HCT116 (cell line): ENCODE measurements around the gene POLDIP2. TPM values are rescaled to one million over a fixed set of nuclear protein-coding genes. Genes with fewer than 3 reads are reported as not detected.

ENCODE experiments used
- ATAC-seq: fragments of 200-7000 bp; cut with Tn5 transposase; 2 replicates; pipeline ENCODE4 v1.9.1; 2020; ENCODE audit warnings: mild to moderate bottlenecking, moderate library complexity
- BruUV-seq: library from RNA; stranded (reverse); fragments of 400-500 nt; replicated peaks from 2 replicates; lab custom pipeline; 2021; lab: Mats Ljungman, UMichigan
- CTCF ChIA-PET: fragments of 300-600 bp; sonication (Branson Sonifier 250); formaldehyde crosslinking; loops from one replicate; lab custom pipeline; 2021; ENCODE audit warnings: antibody characterized with exemption; lab: Charles Lee
- POLR2A ChIA-PET: fragments of 300-600, 350-600 bp; sonication (Branson Sonifier 250); formaldehyde crosslinking; loops from one replicate; lab custom pipeline; 2021; ENCODE audit warnings: antibody characterized with exemption; lab: Charles Lee
- RAD21 ChIA-PET, 2 experiments: fragments of 300-600 bp; sonication (Branson Sonifier 250); formaldehyde crosslinking; loops; one replicate each; lab custom pipeline; 2023; ENCODE audit warnings: low total read pairs in 2 of 2; ENCODE audit not compliant: uncharacterized antibody in 2 of 2, unreplicated experiment in 2 of 2, low non-redundant PET in 1 of 2; lab: Charles Lee
- DNase-seq: peaks from one replicate; pipeline ENCODE4 v3.0.0-alpha.2; 2010; ENCODE audit warnings: low read depth, low spot score
- H2AFZ ChIP-seq: fragments of 200-600 bp; shearing (Covaris generic), sonication (generic); 2 replicates; pipeline ENCODE4 v1.6.1; 2017; ENCODE audit warnings: low read depth, mixed run types, mixed read lengths, antibody characterized with exemption, low read length; ENCODE audit not compliant: poor library complexity, severe bottlenecking
- H3K27ac ChIP-seq: 2 replicates; pipeline ENCODE4 v1.5.1; 2012; ENCODE audit warnings: low read depth, low read length
- H3K27me3 ChIP-seq: fragments of 200-600 bp; sonication (generic); 2 replicates; pipeline ENCODE4 v1.6.1; 2016; ENCODE audit warnings: mixed run types, low read length, mixed read lengths; ENCODE audit not compliant: insufficient read depth
- H3K36me3 ChIP-seq, 2 experiments: fragments of 200-500 bp in 1 of 2; fragments of 200-600 bp in 1 of 2; sonication (Bioruptor generic) in 1 of 2; sonication (generic) in 1 of 2; 2 replicates each; pipeline versions ENCODE4 v1.5.1 to v1.6.1; 2014 to 2016; ENCODE audit warnings: low read length in 2 of 2, inconsistent platforms in 1 of 2, mixed read lengths in 1 of 2, mixed run types in 1 of 2; ENCODE audit not compliant: insufficient read depth in 2 of 2, control insufficient read depth in 1 of 2
- H3K4me1 ChIP-seq, 2 experiments: fragments of 200-600 bp in 1 of 2; sonication (generic) in 1 of 2; 2 replicates each; pipeline versions ENCODE4 v1.5.1 to v1.6.1; 2012 to 2017; ENCODE audit warnings: low read length in 2 of 2, inconsistent platforms in 1 of 2, mild to moderate bottlenecking in 1 of 2, mixed read lengths in 1 of 2, mixed run types in 1 of 2, moderate library complexity in 1 of 2; ENCODE audit not compliant: insufficient read depth in 2 of 2, control insufficient read depth in 1 of 2
- H3K4me2 ChIP-seq: fragments of 200-600 bp; sonication (generic); 2 replicates; pipeline ENCODE4 v1.6.1; 2017; ENCODE audit warnings: mixed run types, low read length, mixed read lengths
- H3K4me3 ChIP-seq, 2 experiments: fragments of 200-600 bp in 1 of 2; sonication (generic) in 1 of 2; replicated peaks in 1 of 2; 2 replicates each; pipeline ENCODE4 v1.5.1; 2011 to 2016; ENCODE audit warnings: low read length in 2 of 2, control low read depth in 1 of 2, low read depth in 1 of 2, mild to moderate bottlenecking in 1 of 2, mixed read lengths in 1 of 2, mixed run types in 1 of 2
- H3K79me2 ChIP-seq: fragments of 200-600 bp; sonication (generic); 2 replicates; pipeline ENCODE4 v1.6.1; 2017; ENCODE audit warnings: mild to moderate bottlenecking, mixed run types, low read length, moderate library complexity, mixed read lengths; ENCODE audit not compliant: insufficient read depth
- H3K9ac ChIP-seq: fragments of 200-600 bp; sonication (generic); 2 replicates; pipeline ENCODE4 v1.6.1; 2016; ENCODE audit warnings: low read length, mixed read lengths
- H3K9me2 ChIP-seq: fragments of 200-600 bp; sonication (generic), shearing (Covaris generic); 2 replicates; pipeline ENCODE4 v1.6.1; 2017; ENCODE audit warnings: mixed run types, mild to moderate bottlenecking, moderate library complexity; ENCODE audit not compliant: insufficient read depth
- H3K9me3 ChIP-seq, 2 experiments: fragments of 200-500 bp in 1 of 2; fragments of 200-600 bp in 1 of 2; sonication (Bioruptor generic) in 1 of 2; sonication (generic) in 1 of 2; 2 replicates each; pipeline ENCODE4 v1.6.1; 2014 to 2017; ENCODE audit warnings: low read length in 2 of 2, mixed read lengths in 2 of 2, inconsistent platforms in 1 of 2, low read depth in 1 of 2, mild to moderate bottlenecking in 1 of 2, mixed run types in 1 of 2, moderate library complexity in 1 of 2; ENCODE audit not compliant: control insufficient read depth in 1 of 2, insufficient read depth in 1 of 2
- H4K20me1 ChIP-seq: fragments of 200-600 bp; sonication (generic), shearing (Covaris generic); 2 replicates; pipeline ENCODE4 v1.6.1; 2017; ENCODE audit warnings: mixed run types, mild to moderate bottlenecking, moderate library complexity; ENCODE audit not compliant: insufficient read depth
- ATF3 ChIP-seq: IDR thresholded peaks from 2 replicates; pipeline ENCODE4 v1.6.1; 2012
- CBX3 ChIP-seq: IDR thresholded peaks from 2 replicates; pipeline ENCODE4 v1.6.1; 2012; ENCODE audit warnings: low read depth
- CEBPB ChIP-seq: IDR thresholded peaks from 2 replicates; pipeline ENCODE4 v1.6.1; 2012; ENCODE audit warnings: low read depth
- EGR1 ChIP-seq: IDR thresholded peaks from 2 replicates; pipeline ENCODE4 v1.6.1; 2012; ENCODE audit warnings: low read depth
- ELF1 ChIP-seq: IDR thresholded peaks from 2 replicates; pipeline ENCODE4 v1.6.1; 2012; ENCODE audit warnings: low read depth, borderline replicate concordance
- EZH2 ChIP-seq: fragments of 200-600 bp; sonication (generic); IDR thresholded peaks from 2 replicates; pipeline ENCODE4 v1.6.1; 2017; ENCODE audit warnings: antibody characterized with exemption, mixed run types
- EZH2phosphoT487 ChIP-seq: fragments of 200-600 bp; IDR thresholded peaks from 2 replicates; pipeline ENCODE4 v1.6.1; 2018; ENCODE audit warnings: antibody characterized with exemption, borderline replicate concordance
- FOSL1 ChIP-seq: IDR thresholded peaks from 2 replicates; pipeline ENCODE4 v1.6.1; 2012; ENCODE audit warnings: low read depth
- JUND ChIP-seq: IDR thresholded peaks from 2 replicates; pipeline ENCODE4 v1.6.1; 2012
- POLR2A ChIP-seq: IDR thresholded peaks from 2 replicates; pipeline ENCODE4 v1.7.0; 2011; ENCODE audit warnings: borderline replicate concordance; ENCODE audit not compliant: insufficient read depth, insufficient read length; ENCODE audit errors: extremely low read depth
- POLR2AphosphoS5 ChIP-seq: IDR thresholded peaks from 2 replicates; pipeline ENCODE4 v1.6.1; 2011; ENCODE audit warnings: mild to moderate bottlenecking, low read depth, low read length, moderate library complexity
- SIN3A ChIP-seq: IDR thresholded peaks from 2 replicates; pipeline ENCODE4 v1.6.1; 2012; ENCODE audit warnings: low read depth
- TCF7L2 ChIP-seq: IDR thresholded peaks from 2 replicates; pipeline ENCODE4 v1.7.0; 2011; ENCODE audit warnings: borderline replicate concordance, inconsistent platforms; ENCODE audit not compliant: insufficient read depth, insufficient read length; ENCODE audit errors: extremely low read depth
- ZFX ChIP-seq: fragments of 450-650 bp; IDR thresholded peaks from 2 replicates; pipeline ENCODE4 v1.6.1; 2017
- intact Hi-C: fragments of 100-400 bp; cut with micrococcal nuclease; formaldehyde crosslinking; loops from 2 replicates; pipeline ENCODE4 v1.10.0; 2022
- total RNA-seq: library from RNA; stranded (reverse); gene quantifications from one replicate; pipeline ENCODE4 v1.2.1, GENCODE V29; 2021; ENCODE audit not compliant: unreplicated experiment
- TF ChIP-seq, protein P1 (sequence below): IDR thresholded peaks from 2 replicates; pipeline ENCODE4 v1.6.1; 2012
- TF ChIP-seq, protein P2 (sequence below): IDR thresholded peaks from 2 replicates; pipeline ENCODE4 v1.6.1; 2012; ENCODE audit warnings: low read depth
- TF ChIP-seq, protein P3 (sequence below): IDR thresholded peaks from 2 replicates; pipeline ENCODE4 v1.6.1; 2011; ENCODE audit warnings: mild to moderate bottlenecking, low read length, moderate library complexity; ENCODE audit not compliant: insufficient replicate concordance; ENCODE audit errors: extremely low read depth
- TF ChIP-seq, protein P4 (sequence below), 3 experiments: fragments of 200-600 bp in 1 of 3; sonication (generic) in 1 of 3; IDR thresholded peaks in 2 of 3; conservative IDR thresholded peaks in 1 of 3; 2 replicates each; pipeline ENCODE4 v1.5.1; 2012 to 2017; ENCODE audit warnings: low read depth in 2 of 3, low read length in 2 of 3, antibody characterized with exemption in 1 of 3, borderline replicate concordance in 1 of 3, control low read depth in 1 of 3, mild to moderate bottlenecking in 1 of 3, mixed read lengths in 1 of 3, mixed run types in 1 of 3, moderate library complexity in 1 of 3; ENCODE audit not compliant: insufficient read depth in 1 of 3

Gene POLDIP2
- total RNA-seq, 1 experiment from 2014 or later: 78.0 TPM

- DNase-seq: no peak
- Histone ChIP-seq H3K4me1 (peaks cover 11 to 28% of the 10 kb centered on the region in 2 experiments), H3K79me2 (peaks cover 32% of the 10 kb centered on the region), H3K4me3 (no peak overlapping the region), H4K20me1 (no peaks in the 10 kb centered on the region), H3K27me3 (no peaks in the 10 kb centered on the region), H3K27ac (no peak overlapping the region), H3K9me3 (no peaks in the 10 kb centered on the region), H3K4me2 (no peak overlapping the region), H3K9ac (no peak overlapping the region), H3K9me2 (no peaks in the 10 kb centered on the region), H3K36me3 (peaks cover 25 to 27% of the 10 kb centered on the region in 2 experiments; a peak in 3 of 4 replicates), H2AFZ (no peak overlapping the region)
- no TSS peak for BruUV-seq
- intact Hi-C loops: no loop called here
- no peak for TF ChIP-seq ZFX
- no peak for TF ChIP-seq EGR1
- no peak for TF ChIP-seq ATF3
- TF ChIP-seq ELF1: no peak
- TF ChIP-seq, protein P1, sequence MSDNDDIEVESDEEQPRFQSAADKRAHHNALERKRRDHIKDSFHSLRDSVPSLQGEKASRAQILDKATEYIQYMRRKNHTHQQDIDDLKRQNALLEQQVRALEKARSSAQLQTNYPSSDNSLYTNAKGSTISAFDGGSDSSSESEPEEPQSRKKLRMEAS: no peak
- TF ChIP-seq, protein P2, sequence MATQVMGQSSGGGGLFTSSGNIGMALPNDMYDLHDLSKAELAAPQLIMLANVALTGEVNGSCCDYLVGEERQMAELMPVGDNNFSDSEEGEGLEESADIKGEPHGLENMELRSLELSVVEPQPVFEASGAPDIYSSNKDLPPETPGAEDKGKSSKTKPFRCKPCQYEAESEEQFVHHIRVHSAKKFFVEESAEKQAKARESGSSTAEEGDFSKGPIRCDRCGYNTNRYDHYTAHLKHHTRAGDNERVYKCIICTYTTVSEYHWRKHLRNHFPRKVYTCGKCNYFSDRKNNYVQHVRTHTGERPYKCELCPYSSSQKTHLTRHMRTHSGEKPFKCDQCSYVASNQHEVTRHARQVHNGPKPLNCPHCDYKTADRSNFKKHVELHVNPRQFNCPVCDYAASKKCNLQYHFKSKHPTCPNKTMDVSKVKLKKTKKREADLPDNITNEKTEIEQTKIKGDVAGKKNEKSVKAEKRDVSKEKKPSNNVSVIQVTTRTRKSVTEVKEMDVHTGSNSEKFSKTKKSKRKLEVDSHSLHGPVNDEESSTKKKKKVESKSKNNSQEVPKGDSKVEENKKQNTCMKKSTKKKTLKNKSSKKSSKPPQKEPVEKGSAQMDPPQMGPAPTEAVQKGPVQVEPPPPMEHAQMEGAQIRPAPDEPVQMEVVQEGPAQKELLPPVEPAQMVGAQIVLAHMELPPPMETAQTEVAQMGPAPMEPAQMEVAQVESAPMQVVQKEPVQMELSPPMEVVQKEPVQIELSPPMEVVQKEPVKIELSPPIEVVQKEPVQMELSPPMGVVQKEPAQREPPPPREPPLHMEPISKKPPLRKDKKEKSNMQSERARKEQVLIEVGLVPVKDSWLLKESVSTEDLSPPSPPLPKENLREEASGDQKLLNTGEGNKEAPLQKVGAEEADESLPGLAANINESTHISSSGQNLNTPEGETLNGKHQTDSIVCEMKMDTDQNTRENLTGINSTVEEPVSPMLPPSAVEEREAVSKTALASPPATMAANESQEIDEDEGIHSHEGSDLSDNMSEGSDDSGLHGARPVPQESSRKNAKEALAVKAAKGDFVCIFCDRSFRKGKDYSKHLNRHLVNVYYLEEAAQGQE: no peak
- TF ChIP-seq, protein P3, sequence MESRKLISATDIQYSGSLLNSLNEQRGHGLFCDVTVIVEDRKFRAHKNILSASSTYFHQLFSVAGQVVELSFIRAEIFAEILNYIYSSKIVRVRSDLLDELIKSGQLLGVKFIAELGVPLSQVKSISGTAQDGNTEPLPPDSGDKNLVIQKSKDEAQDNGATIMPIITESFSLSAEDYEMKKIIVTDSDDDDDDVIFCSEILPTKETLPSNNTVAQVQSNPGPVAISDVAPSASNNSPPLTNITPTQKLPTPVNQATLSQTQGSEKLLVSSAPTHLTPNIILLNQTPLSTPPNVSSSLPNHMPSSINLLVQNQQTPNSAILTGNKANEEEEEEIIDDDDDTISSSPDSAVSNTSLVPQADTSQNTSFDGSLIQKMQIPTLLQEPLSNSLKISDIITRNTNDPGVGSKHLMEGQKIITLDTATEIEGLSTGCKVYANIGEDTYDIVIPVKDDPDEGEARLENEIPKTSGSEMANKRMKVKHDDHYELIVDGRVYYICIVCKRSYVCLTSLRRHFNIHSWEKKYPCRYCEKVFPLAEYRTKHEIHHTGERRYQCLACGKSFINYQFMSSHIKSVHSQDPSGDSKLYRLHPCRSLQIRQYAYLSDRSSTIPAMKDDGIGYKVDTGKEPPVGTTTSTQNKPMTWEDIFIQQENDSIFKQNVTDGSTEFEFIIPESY: no peak
- no peak for TF ChIP-seq TCF7L2
- TF ChIP-seq EZH2: no peak
- no peak for TF ChIP-seq SIN3A
- TF ChIP-seq FOSL1: no peak
- TF ChIP-seq EZH2phosphoT487: no peak
- no peak for TF ChIP-seq CBX3
- TF ChIP-seq CEBPB: no peak
- no peak for TF ChIP-seq POLR2AphosphoS5
- no peak for TF ChIP-seq POLR2A
- TF ChIP-seq JUND: no peak
- TF ChIP-seq, protein P4, sequence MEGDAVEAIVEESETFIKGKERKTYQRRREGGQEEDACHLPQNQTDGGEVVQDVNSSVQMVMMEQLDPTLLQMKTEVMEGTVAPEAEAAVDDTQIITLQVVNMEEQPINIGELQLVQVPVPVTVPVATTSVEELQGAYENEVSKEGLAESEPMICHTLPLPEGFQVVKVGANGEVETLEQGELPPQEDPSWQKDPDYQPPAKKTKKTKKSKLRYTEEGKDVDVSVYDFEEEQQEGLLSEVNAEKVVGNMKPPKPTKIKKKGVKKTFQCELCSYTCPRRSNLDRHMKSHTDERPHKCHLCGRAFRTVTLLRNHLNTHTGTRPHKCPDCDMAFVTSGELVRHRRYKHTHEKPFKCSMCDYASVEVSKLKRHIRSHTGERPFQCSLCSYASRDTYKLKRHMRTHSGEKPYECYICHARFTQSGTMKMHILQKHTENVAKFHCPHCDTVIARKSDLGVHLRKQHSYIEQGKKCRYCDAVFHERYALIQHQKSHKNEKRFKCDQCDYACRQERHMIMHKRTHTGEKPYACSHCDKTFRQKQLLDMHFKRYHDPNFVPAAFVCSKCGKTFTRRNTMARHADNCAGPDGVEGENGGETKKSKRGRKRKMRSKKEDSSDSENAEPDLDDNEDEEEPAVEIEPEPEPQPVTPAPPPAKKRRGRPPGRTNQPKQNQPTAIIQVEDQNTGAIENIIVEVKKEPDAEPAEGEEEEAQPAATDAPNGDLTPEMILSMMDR (IDR thresholded peaks at IDR 0.05 in 2 of 3, conservative IDR thresholded peaks at IDR 0.05 in 1 of 3; ENCODE audit: borderline replicate concordance in 1 of 3, insufficient read depth in 1 of 3, low read depth in 2 of 3, low read length in 2 of 3): no peak
- ChIA-PET RAD21 (no interaction called here), POLR2A (no interaction called here), CTCF (no interaction called here)
- ATAC-seq: no peak
Observed at GRCh38 chr17:28340374-28340773, 17.0 kb downstream of the POLDIP2 start.
